Measurements from ENCODE around the gene TP53I11.
A peak's percentile ranks its signal among the peaks of the same experiment; 100 is the strongest.

Gene TP53I11

GRCh38 chr11:44940404-44940803, 10.3 kb downstream of the TP53I11 start:
- Histone ChIP-seq H3K27me3 (ENCODE audit: control insufficient read depth in 3 of 3, insufficient read depth in 3 of 3, low read depth in 1 of 3, low read length in 3 of 3) (no peaks in the 10 kb centered on the region), H3K4me1 (ENCODE audit: control insufficient read depth in 2 of 2, insufficient read depth in 1 of 2, low read depth in 1 of 2, low read length in 2 of 2) (peaks cover 3 to 31% of the 10 kb centered on the region in 2 donors), H3K9ac (ENCODE audit: low read depth, low read length, poor library complexity) (no peak overlapping the region), H2BK12ac (ENCODE audit: low read length) (no peak overlapping the region), H3K4me2 (ENCODE audit: insufficient read depth, low read length, poor library complexity, severe bottlenecking) (no peak overlapping the region), H2BK120ac (ENCODE audit: low read depth, low read length) (no peak overlapping the region), H3K9me3 (replicated peaks in 1 of 2; ENCODE audit: control insufficient read depth in 2 of 2, insufficient read depth in 1 of 2, low read depth in 1 of 2, low read length in 2 of 2) (no peaks in the 10 kb centered on the region), H3K27ac (replicated peaks; ENCODE audit: low read length) (no peak overlapping the region), H4K91ac (ENCODE audit: low read depth, low read length, poor library complexity) (no peak overlapping the region), H2AK5ac (ENCODE audit: low read depth, low read length) (no peak overlapping the region), H3K4ac (ENCODE audit: low read length) (no peak overlapping the region), H3K36me3 (replicated peaks in 1 of 2; ENCODE audit: control insufficient read depth in 2 of 2, insufficient read depth in 2 of 2, low read length in 2 of 2) (peaks cover 0 to 14% of the 10 kb centered on the region in 2 donors), H2AFZ (ENCODE audit: low read length) (no peak overlapping the region), H4K8ac (ENCODE audit: low read depth, low read length) (no peak overlapping the region), H2BK5ac (ENCODE audit: low read length) (no peak overlapping the region), H2BK15ac (ENCODE audit: low read length) (no peak overlapping the region), H3K18ac (ENCODE audit: low read length) (no peak overlapping the region), H3K23ac (ENCODE audit: low read depth, low read length, poor library complexity) (no peak overlapping the region), H3K14ac (ENCODE audit: low read length) (no peak overlapping the region), H3K79me1 (ENCODE audit: low read depth, low read length) (peaks cover 28% of the 10 kb centered on the region), H3K4me3 (ENCODE audit: low read length in 2 of 2) (no peak overlapping the region)
- WGBS, 2 donors (ENCODE audit: extremely low coverage in 2 of 2, insufficient read length in 2 of 2, insufficient replicate concordance in 1 of 2), result no CpG with 5 or more reads among the region's 7 CpGs
- no peak for DNase-seq (ENCODE audit: low spot score)

DNA sequence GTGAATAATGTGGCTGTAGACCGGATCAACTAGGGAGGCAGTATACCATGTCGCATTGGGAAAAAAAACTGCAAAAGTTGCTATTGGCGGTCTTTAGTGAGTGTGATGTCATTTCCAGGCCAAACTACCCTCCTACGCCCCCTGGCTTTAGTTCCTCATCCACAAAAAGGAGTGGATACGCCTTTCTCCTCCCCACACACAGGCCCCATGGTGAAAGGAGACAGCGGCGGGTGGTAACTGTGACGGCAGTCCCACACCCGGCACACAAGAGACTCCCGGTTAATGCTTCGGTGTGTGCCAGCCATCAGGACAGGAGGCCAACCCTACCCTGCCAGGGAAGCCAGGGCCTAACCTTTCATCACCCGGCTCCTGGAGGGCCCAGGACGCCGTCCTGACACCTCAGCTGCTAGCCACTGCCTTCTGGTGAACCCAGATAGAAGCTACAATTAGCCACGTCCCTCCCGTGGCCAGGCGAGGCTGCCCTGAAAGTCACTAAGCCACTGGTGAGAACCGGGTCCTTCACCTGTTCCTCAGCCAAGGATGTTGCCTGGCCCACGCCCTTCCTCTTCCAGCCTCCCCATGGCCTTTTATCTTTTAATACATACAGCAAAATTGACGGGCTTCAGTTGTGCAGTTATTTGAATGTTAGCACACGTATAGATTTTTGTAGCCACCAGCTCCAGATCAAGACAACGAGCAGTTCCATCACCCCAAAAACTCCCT, 10.8 kb downstream of the TP53I11 start:
- H2AK5ac ChIP-seq (ENCODE audit: low read depth, low read length), result no peak overlapping the region
- no peak overlapping the region for H3K9ac ChIP-seq (ENCODE audit: low read depth, low read length, poor library complexity)
- no peak overlapping the region for H4K91ac ChIP-seq (ENCODE audit: low read depth, low read length, poor library complexity)
- H2BK120ac ChIP-seq (ENCODE audit: low read depth, low read length), result no peak overlapping the region
- H3K27me3 ChIP-seq (ENCODE audit: control insufficient read depth in 3 of 3, insufficient read depth in 3 of 3, low read depth in 1 of 3, low read length in 3 of 3), result no peaks in the 10 kb centered on the region
- H3K9me3 ChIP-seq (replicated peaks in 1 of 2; ENCODE audit: control insufficient read depth in 2 of 2, insufficient read depth in 1 of 2, low read depth in 1 of 2, low read length in 2 of 2), result no peaks in the 10 kb centered on the region
- no peak overlapping the region for H2BK15ac ChIP-seq (ENCODE audit: low read length)
- H3K4me3 ChIP-seq (ENCODE audit: low read length in 2 of 2), result no peak overlapping the region
- WGBS, 2 donors (ENCODE audit: extremely low coverage in 2 of 2, insufficient read length in 2 of 2, insufficient replicate concordance in 1 of 2), result no CpG with 5 or more reads among the region's 22 CpGs
- no peak overlapping the region for H2BK12ac ChIP-seq (ENCODE audit: low read length)
- H3K18ac ChIP-seq (ENCODE audit: low read length), result peak overlapping the region; percentile 55
- no peak overlapping the region for H3K23ac ChIP-seq (ENCODE audit: low read depth, low read length, poor library complexity)
- H3K27ac ChIP-seq (replicated peaks; ENCODE audit: low read length), result no peak overlapping the region
- H3K4me2 ChIP-seq (ENCODE audit: insufficient read depth, low read length, poor library complexity, severe bottlenecking), result no peak overlapping the region
- H3K4ac ChIP-seq (ENCODE audit: low read length), result no peak overlapping the region
- H3K36me3 ChIP-seq (replicated peaks in 1 of 2; ENCODE audit: control insufficient read depth in 2 of 2, insufficient read depth in 2 of 2, low read length in 2 of 2), result peaks cover 0 to 19% of the 10 kb centered on the region in 2 donors
- no peak overlapping the region for H2AFZ ChIP-seq (ENCODE audit: low read length)
- H3K79me1 ChIP-seq (ENCODE audit: low read depth, low read length), result peaks cover 25% of the 10 kb centered on the region
- no peak overlapping the region for H2BK5ac ChIP-seq (ENCODE audit: low read length)
- no peak overlapping the region for H3K14ac ChIP-seq (ENCODE audit: low read length)
- DNase-seq (ENCODE audit: low spot score), result no peak
- H4K8ac ChIP-seq (ENCODE audit: low read depth, low read length), result no peak overlapping the region
- H3K4me1 ChIP-seq (ENCODE audit: control insufficient read depth in 2 of 2, insufficient read depth in 1 of 2, low read depth in 1 of 2, low read length in 2 of 2), result peaks cover under 1 to 25% of the 10 kb centered on the region in 2 donors

DNA sequence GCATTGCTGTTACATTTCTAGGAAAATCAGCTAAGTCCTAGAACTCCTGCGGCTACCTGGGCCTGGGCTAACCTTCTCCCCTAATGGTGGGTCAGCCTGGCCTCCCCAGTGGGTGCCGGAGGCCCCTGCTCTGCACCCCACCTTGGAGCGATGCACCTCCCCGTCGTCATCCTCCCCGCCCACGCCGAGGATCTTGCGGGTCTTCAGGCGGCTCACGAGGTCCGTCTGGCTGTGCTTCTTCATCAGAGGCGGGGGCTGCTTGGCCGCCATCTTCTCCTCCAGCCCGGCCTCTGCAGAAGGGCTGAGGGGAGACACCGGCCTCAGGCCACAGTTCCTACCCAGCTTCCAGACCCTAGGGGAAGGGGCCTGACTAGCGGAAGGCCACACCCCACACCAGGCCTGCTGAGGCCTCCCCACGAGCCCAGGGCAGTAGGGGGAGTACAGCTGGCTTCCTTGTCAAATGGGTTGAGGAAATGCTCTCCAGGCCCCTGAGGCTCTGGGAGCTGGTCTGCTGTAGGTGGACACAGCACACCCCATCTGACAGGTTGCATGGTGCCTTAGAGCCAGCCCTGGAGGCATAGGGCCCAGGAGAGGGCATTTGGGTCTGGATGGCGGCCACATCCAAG, 12.5 kb downstream of the TP53I11 start:
- no peak overlapping the region for H3K18ac ChIP-seq (ENCODE audit: low read length)
- H3K14ac ChIP-seq (ENCODE audit: low read length), result no peak overlapping the region
- no peak overlapping the region for H2BK15ac ChIP-seq (ENCODE audit: low read length)
- no peaks in the 10 kb centered on the region for H3K27me3 ChIP-seq (ENCODE audit: control insufficient read depth in 3 of 3, insufficient read depth in 3 of 3, low read depth in 1 of 3, low read length in 3 of 3)
- no peak overlapping the region for H3K23ac ChIP-seq (ENCODE audit: low read depth, low read length, poor library complexity)
- H2BK120ac ChIP-seq (ENCODE audit: low read depth, low read length), result no peak overlapping the region
- H3K4me1 ChIP-seq (ENCODE audit: control insufficient read depth in 2 of 2, insufficient read depth in 1 of 2, low read depth in 1 of 2, low read length in 2 of 2), result peaks cover 0 to 12% of the 10 kb centered on the region in 2 donors
- H3K27ac ChIP-seq (replicated peaks; ENCODE audit: low read length), result no peak overlapping the region
- no peak overlapping the region for H3K4me3 ChIP-seq (ENCODE audit: low read length in 2 of 2)
- H2AFZ ChIP-seq (ENCODE audit: low read length), result no peak overlapping the region
- no peak overlapping the region for H4K91ac ChIP-seq (ENCODE audit: low read depth, low read length, poor library complexity)
- H3K9me3 ChIP-seq (replicated peaks in 1 of 2; ENCODE audit: control insufficient read depth in 2 of 2, insufficient read depth in 1 of 2, low read depth in 1 of 2, low read length in 2 of 2), result no peaks in the 10 kb centered on the region
- no CpG with 5 or more reads among the region's 19 CpGs for WGBS, 2 donors (ENCODE audit: extremely low coverage in 2 of 2, insufficient read length in 2 of 2, insufficient replicate concordance in 1 of 2)
- no peak for DNase-seq (ENCODE audit: low spot score)
- peaks cover 20% of the 10 kb centered on the region for H3K79me1 ChIP-seq (ENCODE audit: low read depth, low read length)
- peak overlapping the region; percentile 35 for H2BK5ac ChIP-seq (ENCODE audit: low read length)
- H3K4ac ChIP-seq (ENCODE audit: low read length), result no peak overlapping the region
- H2BK12ac ChIP-seq (ENCODE audit: low read length), result no peak overlapping the region
- H3K9ac ChIP-seq (ENCODE audit: low read depth, low read length, poor library complexity), result no peak overlapping the region
- no peak overlapping the region for H2AK5ac ChIP-seq (ENCODE audit: low read depth, low read length)
- H3K4me2 ChIP-seq (ENCODE audit: insufficient read depth, low read length, poor library complexity, severe bottlenecking), result no peak overlapping the region
- peaks cover 0 to 20% of the 10 kb centered on the region in 2 donors for H3K36me3 ChIP-seq (replicated peaks in 1 of 2; ENCODE audit: control insufficient read depth in 2 of 2, insufficient read depth in 2 of 2, low read length in 2 of 2)
- H4K8ac ChIP-seq (ENCODE audit: low read depth, low read length), result no peak overlapping the region

DNA sequence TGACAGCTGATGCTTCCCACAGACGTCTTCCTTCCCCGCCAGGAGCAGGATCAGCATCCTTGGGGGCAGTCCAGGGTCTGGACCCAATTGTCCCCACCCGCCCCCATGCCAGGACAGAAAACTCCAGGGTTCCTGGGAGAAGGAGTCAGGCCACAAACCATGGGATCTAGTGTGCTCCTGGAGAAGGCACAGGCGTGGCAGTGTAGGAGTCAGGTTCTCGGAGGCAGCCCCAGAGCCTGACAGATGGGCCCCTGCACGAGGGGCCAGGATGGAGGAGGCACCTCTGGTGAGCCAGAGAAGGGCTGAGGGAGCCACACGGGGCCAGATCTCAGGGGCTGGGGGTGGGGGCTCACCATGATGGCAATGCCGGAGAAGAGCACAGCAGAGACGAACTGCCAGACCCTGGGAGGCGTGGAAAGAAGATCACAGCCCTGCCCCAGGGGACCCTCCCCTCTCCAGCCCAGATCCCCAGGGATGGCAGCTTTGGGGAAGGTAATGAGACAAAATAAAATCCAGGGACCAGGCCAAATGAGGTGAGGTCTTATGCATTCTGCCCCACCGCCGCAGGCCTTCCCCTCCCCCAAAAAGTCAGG, 13.6 kb downstream of the TP53I11 start:
- H2BK120ac ChIP-seq (ENCODE audit: low read depth, low read length), result no peak overlapping the region
- no peak overlapping the region for H4K8ac ChIP-seq (ENCODE audit: low read depth, low read length)
- peak overlapping the region; percentile 24 for H3K9ac ChIP-seq (ENCODE audit: low read depth, low read length, poor library complexity)
- peak overlapping the region; percentile 45 for H3K27ac ChIP-seq (replicated peaks; ENCODE audit: low read length)
- no peak overlapping the region for H2BK12ac ChIP-seq (ENCODE audit: low read length)
- no CpG with 5 or more reads among the region's 12 CpGs for WGBS, 2 donors (ENCODE audit: extremely low coverage in 2 of 2, insufficient read length in 2 of 2, insufficient replicate concordance in 1 of 2)
- H3K4ac ChIP-seq (ENCODE audit: low read length), result no peak overlapping the region
- H3K18ac ChIP-seq (ENCODE audit: low read length), result peak overlapping the region; percentile 61
- no peak overlapping the region for H2BK15ac ChIP-seq (ENCODE audit: low read length)
- peak overlapping the region; percentile 72 for H2AK5ac ChIP-seq (ENCODE audit: low read depth, low read length)
- H3K36me3 ChIP-seq (replicated peaks in 1 of 2; ENCODE audit: control insufficient read depth in 2 of 2, insufficient read depth in 2 of 2, low read length in 2 of 2), result peaks cover 0 to 20% of the 10 kb centered on the region in 2 donors
- no peak overlapping the region for H3K23ac ChIP-seq (ENCODE audit: low read depth, low read length, poor library complexity)
- H4K91ac ChIP-seq (ENCODE audit: low read depth, low read length, poor library complexity), result no peak overlapping the region
- no peaks in the 10 kb centered on the region for H3K9me3 ChIP-seq (replicated peaks in 1 of 2; ENCODE audit: control insufficient read depth in 2 of 2, insufficient read depth in 1 of 2, low read depth in 1 of 2, low read length in 2 of 2)
- H3K79me1 ChIP-seq (ENCODE audit: low read depth, low read length), result peaks cover 13% of the 10 kb centered on the region
- H3K27me3 ChIP-seq (ENCODE audit: control insufficient read depth in 3 of 3, insufficient read depth in 3 of 3, low read depth in 1 of 3, low read length in 3 of 3), result no peaks in the 10 kb centered on the region
- peaks cover 0 to 6% of the 10 kb centered on the region in 2 donors for H3K4me1 ChIP-seq (ENCODE audit: control insufficient read depth in 2 of 2, insufficient read depth in 1 of 2, low read depth in 1 of 2, low read length in 2 of 2)
- DNase-seq (ENCODE audit: low spot score), result no peak
- H2BK5ac ChIP-seq (ENCODE audit: low read length), result no peak overlapping the region
- H3K4me3 ChIP-seq (ENCODE audit: low read length in 2 of 2), result no peak overlapping the region
- no peak overlapping the region for H3K4me2 ChIP-seq (ENCODE audit: insufficient read depth, low read length, poor library complexity, severe bottlenecking)
- H3K14ac ChIP-seq (ENCODE audit: low read length), result no peak overlapping the region
- H2AFZ ChIP-seq (ENCODE audit: low read length), result no peak overlapping the region
